GM19397 (cell line): ENCODE results near the gene GLUD1.
"Not testable (repeated sequence)": the region's sequence is repeated elsewhere in the genome, so short reads cannot be mapped to it uniquely, and the experiment has no call there.

Source experiments
- ATAC-seq: cut with Tn5 transposase; IDR thresholded peaks from one replicate; pipeline ENCODE4 v1.9.1; 2021; ENCODE audit warnings: mild to moderate bottlenecking, moderate library complexity; ENCODE audit not compliant: unreplicated experiment

The GLUD1 gene

DNA sequence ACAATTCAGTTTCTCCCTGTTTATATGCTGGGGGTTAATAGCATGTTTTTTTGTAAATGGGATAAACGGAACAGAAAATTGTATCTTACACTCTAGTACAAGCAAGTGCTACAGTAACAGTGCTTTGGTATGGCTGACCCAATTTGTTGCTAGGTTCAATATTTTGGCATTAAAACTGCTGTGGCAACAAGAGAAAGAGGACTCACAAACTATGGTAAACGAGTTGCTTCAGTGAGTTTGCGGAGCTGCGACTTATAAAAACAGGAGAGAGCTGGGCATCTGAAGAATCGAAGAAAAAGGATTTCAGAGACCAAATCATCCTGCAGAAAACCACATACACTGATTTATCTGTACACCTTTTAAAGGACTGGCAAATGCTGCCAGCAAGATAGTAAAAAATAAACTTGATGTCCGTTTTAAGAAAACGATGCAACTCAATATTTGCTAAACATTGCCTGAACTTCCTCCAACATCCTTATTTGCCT lies 2.2 kb downstream of the GLUD1 start:
- ATAC-seq, result no peak

DNA sequence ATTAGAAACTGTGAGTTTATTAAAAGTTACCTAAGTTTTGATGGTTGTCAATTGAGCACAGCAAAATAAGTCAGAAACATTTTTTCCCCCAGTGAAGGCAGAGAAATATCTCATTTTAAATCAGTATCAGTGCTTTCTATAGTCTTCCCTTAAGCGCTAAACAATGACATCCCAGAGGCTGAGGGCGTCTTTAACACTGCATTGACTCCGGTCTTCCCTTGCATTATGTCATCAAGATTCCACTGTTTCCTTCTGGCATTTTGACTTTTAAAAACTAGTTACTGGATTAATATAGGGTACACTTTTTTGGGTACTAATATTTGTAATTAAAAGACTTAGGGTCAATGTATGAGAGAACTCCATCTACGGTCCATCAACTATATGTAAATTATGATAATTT lies 3.9 kb downstream of the GLUD1 start:
- ATAC-seq, result no peak

- no peak for ATAC-seq
Measured at GRCh38 chr10:87089746-87090145, 4.9 kb downstream of the GLUD1 start.

- no peak for ATAC-seq
Measured at GRCh38 chr10:87085537-87085936, 9.1 kb downstream of the GLUD1 start.

- ATAC-seq, result not testable (repeated sequence)
Measured at GRCh38 chr10:87084291-87084782, 10.3 kb downstream of the GLUD1 start.

DNA sequence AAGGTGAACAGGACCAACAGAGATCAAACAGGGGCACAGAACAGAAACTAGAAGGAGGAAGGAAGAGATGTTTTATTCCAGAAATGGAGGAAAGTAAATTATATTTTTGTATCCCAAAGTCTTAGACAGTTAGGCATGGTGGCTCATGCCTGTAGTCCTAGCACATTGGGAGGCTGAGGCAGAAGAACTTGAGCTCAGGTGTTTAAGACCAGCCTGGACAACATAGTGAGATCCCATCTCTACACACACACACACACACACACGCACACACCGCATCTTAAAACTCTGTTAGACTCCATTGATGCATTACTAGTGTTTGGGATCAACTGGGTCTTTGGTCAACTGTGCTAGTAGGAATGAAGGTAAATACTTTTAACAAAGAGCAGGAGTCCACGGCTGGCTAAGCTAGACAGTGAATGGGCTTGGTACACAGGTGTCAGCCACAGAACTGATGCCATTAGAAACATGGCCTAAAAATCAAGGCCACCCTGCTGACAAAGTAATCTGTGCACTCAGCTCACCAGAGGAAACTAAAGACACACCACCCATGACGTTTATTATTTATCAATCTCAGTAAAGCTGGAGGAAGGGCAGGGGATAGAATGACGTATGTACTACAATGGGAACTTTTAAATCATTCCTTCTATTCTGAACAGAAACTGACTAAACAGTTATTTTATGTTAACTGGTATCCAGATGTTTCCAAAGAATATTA lies 10.9 kb downstream of the GLUD1 start:
- ATAC-seq, result not testable (repeated sequence)

GRCh38 chr10:87082219-87082618 lies 12.4 kb downstream of the GLUD1 start:
- ATAC-seq, result not testable (repeated sequence)

GRCh38 chr10:87081574-87081973 lies 13.1 kb downstream of the GLUD1 start:
- not testable (repeated sequence) for ATAC-seq

DNA sequence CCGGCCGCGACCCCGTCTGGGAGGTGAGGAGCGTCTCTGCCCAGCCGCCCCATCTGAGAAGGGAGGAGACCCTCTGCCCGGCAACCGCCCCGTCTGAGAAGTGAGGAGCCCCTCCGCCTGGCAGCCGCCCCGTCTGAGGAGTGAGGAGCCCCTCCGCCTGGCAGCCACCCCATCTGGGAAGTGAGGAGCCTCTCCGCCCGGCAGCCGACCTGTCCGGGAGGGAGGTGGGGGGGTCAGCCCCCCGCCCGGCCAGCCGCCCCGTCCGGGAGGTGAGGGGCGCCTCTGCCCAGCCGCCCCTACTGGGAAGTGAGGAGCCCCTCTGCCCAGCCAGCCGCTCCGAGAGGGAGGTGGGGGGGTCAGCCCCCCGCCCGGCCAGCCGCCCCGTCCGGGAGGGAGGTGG lies 14.0 kb downstream of the GLUD1 start:
- not testable (repeated sequence) for ATAC-seq

GRCh38 chr10:87079106-87079836 lies 15.4 kb downstream of the GLUD1 start:
- ATAC-seq, result no peak

GRCh38 chr10:87076421-87076820 lies 18.2 kb downstream of the GLUD1 start:
- ATAC-seq, result not testable (repeated sequence)

DNA sequence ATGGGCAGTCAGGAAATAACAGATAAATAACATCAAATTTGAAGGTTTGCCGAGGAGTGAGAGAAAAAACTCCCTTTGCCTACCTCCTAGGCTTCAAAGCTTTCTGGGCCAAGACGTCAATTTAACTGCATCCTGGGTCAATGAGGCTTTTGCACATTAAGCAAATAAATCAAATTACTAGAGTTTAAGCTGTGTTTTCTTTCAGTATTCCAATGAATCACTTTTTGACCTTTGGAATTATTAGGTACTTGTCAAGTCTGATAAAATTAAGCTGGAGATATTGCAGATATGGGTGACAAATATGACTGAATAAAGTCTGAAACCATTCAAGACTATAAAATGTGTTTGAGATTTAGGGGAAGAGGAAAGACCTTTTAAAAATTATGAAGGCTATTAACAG lies 22.2 kb downstream of the GLUD1 start:
- no peak for ATAC-seq

DNA sequence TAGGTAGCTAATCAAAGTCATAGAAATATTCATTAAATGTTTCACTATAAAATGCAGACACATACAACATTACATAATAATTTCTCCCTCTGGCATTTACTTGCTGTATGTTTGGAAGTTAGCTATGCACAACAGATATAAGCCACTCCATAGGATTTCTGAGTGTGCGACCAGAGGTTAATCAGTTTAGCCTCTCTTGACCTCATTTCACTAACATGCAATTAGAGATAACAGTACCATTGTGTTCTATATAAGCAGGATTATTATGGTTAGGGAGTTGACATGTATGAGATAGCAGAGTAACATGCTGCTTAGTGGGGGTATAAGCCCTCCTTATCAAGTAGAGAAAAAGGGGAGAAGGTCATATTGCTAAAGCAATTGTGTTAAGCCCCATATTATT lies 26.4 kb downstream of the GLUD1 start:
- ATAC-seq, result no peak

GRCh38 chr10:87066865-87067264 lies 27.8 kb downstream of the GLUD1 start:
- no peak for ATAC-seq

DNA sequence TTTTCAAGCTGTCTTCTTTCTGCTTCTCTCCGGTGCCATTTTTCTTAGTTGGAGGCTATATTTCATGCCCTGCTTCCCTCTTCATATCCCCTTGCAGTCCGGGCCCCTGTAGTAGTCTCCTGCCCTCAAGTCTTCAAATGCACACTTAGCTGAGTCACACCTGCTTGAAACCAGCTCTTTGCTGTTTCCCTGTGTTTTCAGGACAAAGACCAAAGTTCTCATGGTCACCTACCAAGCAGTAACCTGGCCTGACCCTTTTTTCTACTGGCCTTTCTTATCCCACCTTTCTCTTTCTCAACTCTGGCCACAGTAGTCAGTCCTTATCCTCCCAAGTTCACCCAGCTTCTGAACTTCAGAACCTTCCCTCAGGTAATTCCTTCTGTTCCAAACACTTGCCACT lies 28.5 kb downstream of the GLUD1 start:
- ATAC-seq, result no peak

- no peak for ATAC-seq
Measured at GRCh38 chr10:87064651-87065050, 30.0 kb downstream of the GLUD1 start.

- ATAC-seq, result no peak
Measured at GRCh38 chr10:87060280-87060928, 34.2 kb downstream of the GLUD1 start.

DNA sequence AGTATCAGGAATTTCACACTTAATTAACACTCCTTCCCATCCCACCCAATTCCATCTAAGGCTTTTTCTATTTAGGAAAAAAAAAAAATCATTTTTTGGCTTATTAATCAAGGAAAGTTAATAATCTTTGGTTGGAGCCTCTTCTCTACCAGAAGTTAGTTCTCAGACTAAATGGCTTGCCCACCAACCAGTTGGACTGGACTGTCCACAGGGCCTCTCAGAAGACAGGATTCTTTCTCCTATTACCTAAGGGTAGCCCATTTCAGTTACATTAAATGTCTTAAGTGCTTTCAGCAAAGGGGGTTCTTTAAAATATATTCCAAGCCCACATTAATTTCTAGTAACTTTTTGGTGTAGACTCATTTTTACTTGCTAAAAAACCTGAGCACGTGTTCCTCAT lies 35.2 kb downstream of the GLUD1 start:
- no peak for ATAC-seq

- no peak for ATAC-seq
Measured at GRCh38 chr10:87058171-87058570, 36.5 kb downstream of the GLUD1 start.

DNA sequence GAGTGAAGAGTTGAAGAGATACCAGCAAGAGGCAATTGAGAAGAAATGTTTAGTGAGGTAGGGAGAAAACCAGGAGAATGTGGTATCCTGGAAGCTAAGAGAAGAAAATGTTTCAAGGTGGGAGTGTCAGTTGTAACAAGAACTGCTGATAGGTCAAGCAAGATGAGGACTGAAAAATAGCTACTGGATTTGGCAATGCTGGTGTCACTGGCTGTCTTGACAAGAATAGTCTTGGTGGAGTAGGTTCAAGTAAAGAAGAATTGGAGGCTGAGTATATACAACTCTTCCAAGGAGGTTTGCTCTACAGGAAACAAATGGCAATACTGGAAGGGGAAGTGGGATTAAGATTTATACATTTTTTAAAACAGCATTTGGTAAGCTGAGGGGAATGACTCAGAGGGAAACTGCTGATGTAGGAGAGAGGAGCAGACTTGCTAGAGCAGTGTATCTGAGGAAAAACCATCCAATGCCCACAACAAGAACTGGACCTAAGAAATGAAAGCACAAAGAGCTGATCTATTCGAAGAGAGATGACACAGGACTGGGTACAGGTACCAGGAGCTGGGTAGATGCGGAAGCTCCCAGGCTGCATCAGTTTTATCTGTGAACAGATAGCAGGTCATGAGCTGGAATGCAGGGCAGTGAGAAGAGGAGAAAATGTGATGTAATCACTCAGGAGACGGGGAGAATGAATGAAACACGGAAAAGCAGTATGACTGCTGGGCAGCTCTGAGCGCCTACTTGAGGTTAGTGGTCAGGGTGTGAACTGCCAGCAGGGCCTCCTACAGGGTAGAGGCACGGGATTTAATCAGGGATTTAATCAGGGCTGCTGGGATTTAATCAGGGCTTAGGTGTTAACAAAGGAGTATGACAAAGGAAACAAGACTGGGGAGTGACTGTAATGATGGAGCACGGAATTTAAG lies 40.0 kb downstream of the GLUD1 start:
- ATAC-seq, result no peak
